ENCODE data around the gene SVIL. TPM values are rescaled to one million over a fixed set of nuclear protein-coding genes. Genes with fewer than 3 reads are reported as not detected.

The SVIL gene
- total and polyA plus RNA-seq, 2 of the 13 experiments (the other 11 are each of a cell fraction or from before 2014, with no cell fraction given): 3.9 to 12.1 TPM

DNA sequence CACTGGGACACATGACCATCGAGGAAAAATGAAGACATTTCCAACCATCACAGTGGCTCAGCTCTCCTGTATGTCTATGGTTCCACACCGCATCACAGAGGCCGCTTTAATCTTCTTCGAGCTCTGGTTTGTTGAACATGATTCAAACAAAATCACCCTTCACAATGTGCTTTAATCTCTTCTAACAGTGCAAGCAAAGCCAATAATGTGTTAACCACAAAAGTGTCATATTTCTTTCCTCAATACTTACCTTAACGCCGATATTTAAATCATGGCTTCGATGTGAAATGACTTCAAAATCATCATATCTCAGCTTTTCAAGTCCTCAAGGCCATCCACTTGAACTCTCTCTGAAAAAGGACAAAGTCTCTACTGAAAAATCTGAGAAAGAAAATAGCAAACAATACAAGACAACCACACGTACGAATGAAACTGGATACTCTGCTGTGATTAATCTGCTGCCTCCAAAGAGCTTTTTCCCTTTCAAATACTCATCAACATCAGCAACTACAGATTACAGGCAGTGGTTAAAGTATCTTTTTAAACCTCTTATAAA is 23.0 kb upstream of the SVIL start:
- Histone ChIP-seq H4K20me1 (ENCODE audit: insufficient read depth, low read length) (no peaks in the 10 kb centered on the region), H2AFZ (ENCODE audit: low read length) (no peak overlapping the region), H3K4me1 (ENCODE audit: insufficient read depth, low read length) (peaks cover 20% of the 10 kb centered on the region), H3K79me2 (ENCODE audit: insufficient read depth, low read length) (no peaks in the 10 kb centered on the region), H3K27ac (ENCODE audit: extremely low read length, insufficient read depth, low read length) (no peak overlapping the region), H3K36me3 (replicated peaks in 1 of 2; ENCODE audit: control insufficient read depth in 1 of 2, insufficient read depth in 2 of 2, low read length in 2 of 2) (peaks cover 4 to 17% of the 10 kb centered on the region in 2 experiments; a peak in 4 of 5 replicates), H3K9me3 (ENCODE audit: low read length) (peaks cover 27% of the 10 kb centered on the region), H3K9ac (ENCODE audit: insufficient read depth, low read depth, low read length) (no peak overlapping the region), H3K27me3 (ENCODE audit: control insufficient read depth in 1 of 2, insufficient read depth in 2 of 2, low read length in 2 of 2) (no peaks in the 10 kb centered on the region), H3K4me2 (ENCODE audit: low read depth, low read length) (no peak overlapping the region), H3K4me3 (replicated peaks in 1 of 3; ENCODE audit: insufficient read depth in 1 of 3, low read depth in 2 of 3, low read length in 3 of 3) (no peak overlapping the region)
- ATAC-seq (no peak), DNase-seq (ENCODE audit: low spot score) (no peak), FAIRE-seq (no peak)
- POLR2A ChIA-PET: no interaction called here
- intact Hi-C loops (cut with micrococcal nuclease; ENCODE audit: unreplicated experiment): no loop called here
- WGBS (ENCODE audit: low lambda C conversion rate): 78% methylated on average over 9 of the region's 9 CpGs
- in situ Hi-C loops (cut with HindIII; ENCODE audit: extremely low pct_ligation_motif_present, low pct_unique_long_range_greater_than_20kb): no loop called here
- peak; percentile 34; the same call in 1 of the 2 replicates for TF ChIP-seq BCL6 (CRISPR knock-in tag; IDR thresholded peaks at IDR 0.05)
- TF ChIP-seq, protein P1, sequence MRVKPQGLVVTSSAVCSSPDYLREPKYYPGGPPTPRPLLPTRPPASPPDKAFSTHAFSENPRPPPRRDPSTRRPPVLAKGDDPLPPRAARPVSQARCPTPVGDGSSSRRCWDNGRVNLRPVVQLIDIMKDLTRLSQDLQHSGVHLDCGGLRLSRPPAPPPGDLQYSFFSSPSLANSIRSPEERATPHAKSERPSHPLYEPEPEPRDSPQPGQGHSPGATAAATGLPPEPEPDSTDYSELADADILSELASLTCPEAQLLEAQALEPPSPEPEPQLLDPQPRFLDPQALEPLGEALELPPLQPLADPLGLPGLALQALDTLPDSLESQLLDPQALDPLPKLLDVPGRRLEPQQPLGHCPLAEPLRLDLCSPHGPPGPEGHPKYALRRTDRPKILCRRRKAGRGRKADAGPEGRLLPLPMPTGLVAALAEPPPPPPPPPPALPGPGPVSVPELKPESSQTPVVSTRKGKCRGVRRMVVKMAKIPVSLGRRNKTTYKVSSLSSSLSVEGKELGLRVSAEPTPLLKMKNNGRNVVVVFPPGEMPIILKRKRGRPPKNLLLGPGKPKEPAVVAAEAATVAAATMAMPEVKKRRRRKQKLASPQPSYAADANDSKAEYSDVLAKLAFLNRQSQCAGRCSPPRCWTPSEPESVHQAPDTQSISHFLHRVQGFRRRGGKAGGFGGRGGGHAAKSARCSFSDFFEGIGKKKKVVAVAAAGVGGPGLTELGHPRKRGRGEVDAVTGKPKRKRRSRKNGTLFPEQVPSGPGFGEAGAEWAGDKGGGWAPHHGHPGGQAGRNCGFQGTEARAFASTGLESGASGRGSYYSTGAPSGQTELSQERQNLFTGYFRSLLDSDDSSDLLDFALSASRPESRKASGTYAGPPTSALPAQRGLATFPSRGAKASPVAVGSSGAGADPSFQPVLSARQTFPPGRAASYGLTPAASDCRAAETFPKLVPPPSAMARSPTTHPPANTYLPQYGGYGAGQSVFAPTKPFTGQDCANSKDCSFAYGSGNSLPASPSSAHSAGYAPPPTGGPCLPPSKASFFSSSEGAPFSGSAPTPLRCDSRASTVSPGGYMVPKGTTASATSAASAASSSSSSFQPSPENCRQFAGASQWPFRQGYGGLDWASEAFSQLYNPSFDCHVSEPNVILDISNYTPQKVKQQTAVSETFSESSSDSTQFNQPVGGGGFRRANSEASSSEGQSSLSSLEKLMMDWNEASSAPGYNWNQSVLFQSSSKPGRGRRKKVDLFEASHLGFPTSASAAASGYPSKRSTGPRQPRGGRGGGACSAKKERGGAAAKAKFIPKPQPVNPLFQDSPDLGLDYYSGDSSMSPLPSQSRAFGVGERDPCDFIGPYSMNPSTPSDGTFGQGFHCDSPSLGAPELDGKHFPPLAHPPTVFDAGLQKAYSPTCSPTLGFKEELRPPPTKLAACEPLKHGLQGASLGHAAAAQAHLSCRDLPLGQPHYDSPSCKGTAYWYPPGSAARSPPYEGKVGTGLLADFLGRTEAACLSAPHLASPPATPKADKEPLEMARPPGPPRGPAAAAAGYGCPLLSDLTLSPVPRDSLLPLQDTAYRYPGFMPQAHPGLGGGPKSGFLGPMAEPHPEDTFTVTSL (CRISPR knock-in tag; IDR thresholded peaks at IDR 0.05; ENCODE audit: borderline replicate concordance): 0 out of 2 replicates have a peak, but pooled peaks have one; percentile 2
- TF ChIP-seq HOXD1 (CRISPR knock-in tag; IDR thresholded peaks at IDR 0.05): no peak
- TF ChIP-seq CBFB (CRISPR knock-in tag; IDR thresholded peaks at IDR 0.05): no peak
- 0 out of 2 replicates have a peak, but pooled peaks have one; percentile 10 for TF ChIP-seq FOSL2 (CRISPR knock-in tag; IDR thresholded peaks at IDR 0.05)
- TF ChIP-seq TCF7 (IDR thresholded peaks at IDR 0.05; ENCODE audit: low read depth): 0 out of 2 replicates have a peak, but pooled peaks have one; percentile 19
- no peak for TF ChIP-seq ZKSCAN1 (IDR thresholded peaks at IDR 0.05; ENCODE audit: low read length)
- CTCF ChIA-PET (ENCODE audit: low intra/inter-chr PET ratio, low total read pairs): no interaction called here
- no TSS peak for BruUV-seq (replicated peaks)
